ENCODE data around the gene YWHAQ. TPM values are rescaled to one million over a fixed set of nuclear protein-coding genes. Genes with fewer than 3 reads are reported as not detected.
A peak's percentile ranks its signal among the peaks of the same experiment; 100 is the strongest.

Gene YWHAQ
- total RNA-seq, result 503 and 518 TPM in 2 replicates
- long read RNA-seq, transcript YWHAQ-201 (6 exons, 2,208 nt), result major isoform, 1,469 of 1,990 reads
- long read RNA-seq, transcript YWHAQ-202 (5 exons, 2,216 nt), result minor isoform, 361 of 1,990 reads
- long read RNA-seq, partial matches to known transcripts, result 142 of 1,990 reads
- long read RNA-seq, other reads (novel, unspliced or antisense), result 18 of 1,990 reads

DNA sequence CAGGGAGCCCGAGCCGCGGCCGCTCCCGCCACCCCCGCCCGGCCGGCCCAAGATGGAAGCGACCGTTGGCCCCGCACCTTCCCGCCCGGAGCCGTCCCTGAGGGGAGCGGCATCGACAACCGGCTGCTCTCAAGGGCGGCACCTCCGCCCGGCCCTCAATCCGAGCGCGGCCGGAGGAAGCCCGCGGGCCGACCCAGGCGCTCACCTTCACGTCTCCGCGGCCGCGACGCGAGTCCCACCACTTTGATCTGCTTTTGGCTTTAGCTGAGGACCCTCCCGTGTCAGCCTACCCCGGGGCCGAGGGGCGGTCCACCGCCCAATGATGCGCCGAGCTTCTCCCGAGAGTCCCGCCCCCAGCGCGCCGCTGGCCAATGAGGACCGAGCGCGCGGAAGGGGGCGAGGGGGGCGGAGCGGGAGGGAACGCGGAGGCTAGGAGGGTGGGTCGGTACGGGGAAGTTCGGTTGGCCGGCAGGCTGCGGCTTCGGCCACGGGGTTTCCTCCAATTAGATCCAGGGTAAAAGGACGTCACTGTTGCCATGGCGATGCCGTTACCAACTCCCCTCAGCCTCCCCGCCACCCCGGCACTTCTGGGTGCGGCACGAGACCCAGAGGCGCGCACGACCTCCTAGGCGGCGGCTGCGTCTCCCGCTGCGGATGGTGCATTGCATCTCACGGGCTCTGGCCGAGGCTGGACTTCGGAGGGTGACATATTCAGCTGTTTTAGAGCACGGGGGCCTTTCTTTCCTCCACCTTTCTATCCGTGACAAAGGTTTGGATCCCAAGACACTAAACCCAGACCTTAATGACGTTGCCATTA is at the start of gene YWHAQ:
Gene YWHAQ (minus strand): TSS at position 262 of the 817 bp plus-strand sequence. CDS start 545 bp downstream, outside the sequence.
- TF ChIP-seq, protein P1, sequence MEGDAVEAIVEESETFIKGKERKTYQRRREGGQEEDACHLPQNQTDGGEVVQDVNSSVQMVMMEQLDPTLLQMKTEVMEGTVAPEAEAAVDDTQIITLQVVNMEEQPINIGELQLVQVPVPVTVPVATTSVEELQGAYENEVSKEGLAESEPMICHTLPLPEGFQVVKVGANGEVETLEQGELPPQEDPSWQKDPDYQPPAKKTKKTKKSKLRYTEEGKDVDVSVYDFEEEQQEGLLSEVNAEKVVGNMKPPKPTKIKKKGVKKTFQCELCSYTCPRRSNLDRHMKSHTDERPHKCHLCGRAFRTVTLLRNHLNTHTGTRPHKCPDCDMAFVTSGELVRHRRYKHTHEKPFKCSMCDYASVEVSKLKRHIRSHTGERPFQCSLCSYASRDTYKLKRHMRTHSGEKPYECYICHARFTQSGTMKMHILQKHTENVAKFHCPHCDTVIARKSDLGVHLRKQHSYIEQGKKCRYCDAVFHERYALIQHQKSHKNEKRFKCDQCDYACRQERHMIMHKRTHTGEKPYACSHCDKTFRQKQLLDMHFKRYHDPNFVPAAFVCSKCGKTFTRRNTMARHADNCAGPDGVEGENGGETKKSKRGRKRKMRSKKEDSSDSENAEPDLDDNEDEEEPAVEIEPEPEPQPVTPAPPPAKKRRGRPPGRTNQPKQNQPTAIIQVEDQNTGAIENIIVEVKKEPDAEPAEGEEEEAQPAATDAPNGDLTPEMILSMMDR (conservative IDR thresholded peaks at IDR 0.05), result no peak
- Mint-ChIP-seq H3K9me3 (no peaks in the 10 kb centered on the region), H3K36me3 (ENCODE audit: low read depth) (peaks cover 20% of the 10 kb centered on the region), H3K27ac (ENCODE audit: unreplicated experiment) (peak within 1 kb of the TSS; percentile 99), H3K27me3 (ENCODE audit: low read depth) (no peaks in the 10 kb centered on the region), H3K4me3 (peak within 1 kb of the TSS; percentile 99), H3K4me1 (peaks cover 55% of the 10 kb centered on the region)
- peak; percentile 98 for DNase-seq (ENCODE audit: low read depth, low spot score)

DNA sequence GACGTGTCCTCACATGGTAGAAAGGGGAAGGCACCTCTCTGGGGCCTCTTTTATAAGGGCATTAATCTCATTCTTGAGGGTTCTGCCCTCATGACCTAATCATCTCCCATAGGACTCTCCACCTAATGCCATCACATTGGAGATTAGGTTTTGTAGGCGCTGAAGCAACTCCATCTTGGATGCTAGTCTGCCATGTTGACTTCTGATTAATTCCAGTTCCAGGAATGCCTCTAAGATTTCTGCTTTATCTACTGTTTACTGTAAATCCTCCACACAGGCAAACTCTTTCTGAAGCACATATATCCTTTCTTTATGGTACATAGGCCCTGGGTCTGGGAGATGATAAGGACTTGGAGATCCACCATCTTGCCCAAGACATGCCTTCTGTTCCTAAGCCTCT is 49.3 kb upstream of the YWHAQ start:
- H3K4me3 Mint-ChIP-seq, result no peak overlapping the region
- H3K27me3 Mint-ChIP-seq (ENCODE audit: low read depth), result no peaks in the 10 kb centered on the region

DNA sequence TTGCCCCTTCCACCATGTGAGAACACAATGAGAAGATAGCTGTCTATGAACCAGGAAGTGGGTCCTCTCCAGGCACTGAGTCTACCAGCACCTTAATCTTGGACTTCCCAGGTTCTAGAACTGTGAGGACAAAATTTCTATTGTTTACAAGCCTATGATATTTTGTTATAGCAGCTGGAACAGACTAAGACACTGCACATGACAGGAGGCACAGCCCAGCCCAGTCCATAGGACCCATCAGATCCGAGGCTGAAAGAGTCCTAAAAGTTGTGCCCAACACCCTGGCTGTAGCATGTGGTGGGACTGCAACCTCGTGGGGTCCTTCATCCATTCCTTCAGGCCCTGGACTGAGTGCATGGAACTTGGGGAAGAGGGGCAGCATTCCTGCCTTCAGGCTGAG is 48.4 kb upstream of the YWHAQ start:
- Mint-ChIP-seq H3K27me3 (ENCODE audit: low read depth) (no peaks in the 10 kb centered on the region), H3K4me3 (no peak overlapping the region), H3K36me3 (ENCODE audit: low read depth) (no peaks in the 10 kb centered on the region), H3K9me3 (no peaks in the 10 kb centered on the region), H3K4me1 (peaks cover 20% of the 10 kb centered on the region), H3K27ac (ENCODE audit: unreplicated experiment) (no peak overlapping the region)
- TF ChIP-seq, protein P1 (conservative IDR thresholded peaks at IDR 0.05), result no peak
- no peak for DNase-seq (ENCODE audit: low read depth, low spot score)

More for the DNA sequence above, 49.3 kb upstream of the YWHAQ start:
- peaks cover 15% of the 10 kb centered on the region for H3K4me1 Mint-ChIP-seq
- no peaks in the 10 kb centered on the region for H3K9me3 Mint-ChIP-seq
- H3K36me3 Mint-ChIP-seq (ENCODE audit: low read depth), result no peaks in the 10 kb centered on the region
- no peak for DNase-seq (ENCODE audit: low read depth, low spot score)
- H3K27ac Mint-ChIP-seq (ENCODE audit: unreplicated experiment), result no peak overlapping the region
- TF ChIP-seq, protein P1 (conservative IDR thresholded peaks at IDR 0.05), result no peak

DNA sequence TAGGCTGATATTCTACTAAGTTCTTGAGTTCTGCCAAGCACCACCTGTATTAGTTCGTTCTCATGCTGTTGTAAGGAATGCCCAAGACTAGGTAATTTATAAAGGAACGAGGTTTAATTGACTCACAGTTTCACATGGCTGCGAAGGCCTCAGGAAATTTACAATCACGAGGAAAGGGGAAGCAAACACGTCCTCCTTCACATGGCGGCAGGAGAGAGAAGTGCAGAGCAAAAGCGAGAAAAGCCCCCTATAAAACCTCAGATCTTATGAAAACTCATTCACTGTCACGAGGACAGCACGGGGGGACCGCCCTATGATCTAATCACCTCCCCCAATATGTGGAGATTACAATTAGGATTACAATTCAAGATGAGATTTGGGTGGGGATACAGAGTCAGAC is 47.7 kb upstream of the YWHAQ start:
- Mint-ChIP-seq H3K27me3 (ENCODE audit: low read depth) (no peaks in the 10 kb centered on the region), H3K4me1 (peaks cover 20% of the 10 kb centered on the region), H3K4me3 (no peak overlapping the region), H3K27ac (ENCODE audit: unreplicated experiment) (no peak overlapping the region), H3K9me3 (no peaks in the 10 kb centered on the region), H3K36me3 (ENCODE audit: low read depth) (no peaks in the 10 kb centered on the region)
- DNase-seq (ENCODE audit: low read depth, low spot score), result no peak
- TF ChIP-seq, protein P1 (conservative IDR thresholded peaks at IDR 0.05), result no peak

DNA sequence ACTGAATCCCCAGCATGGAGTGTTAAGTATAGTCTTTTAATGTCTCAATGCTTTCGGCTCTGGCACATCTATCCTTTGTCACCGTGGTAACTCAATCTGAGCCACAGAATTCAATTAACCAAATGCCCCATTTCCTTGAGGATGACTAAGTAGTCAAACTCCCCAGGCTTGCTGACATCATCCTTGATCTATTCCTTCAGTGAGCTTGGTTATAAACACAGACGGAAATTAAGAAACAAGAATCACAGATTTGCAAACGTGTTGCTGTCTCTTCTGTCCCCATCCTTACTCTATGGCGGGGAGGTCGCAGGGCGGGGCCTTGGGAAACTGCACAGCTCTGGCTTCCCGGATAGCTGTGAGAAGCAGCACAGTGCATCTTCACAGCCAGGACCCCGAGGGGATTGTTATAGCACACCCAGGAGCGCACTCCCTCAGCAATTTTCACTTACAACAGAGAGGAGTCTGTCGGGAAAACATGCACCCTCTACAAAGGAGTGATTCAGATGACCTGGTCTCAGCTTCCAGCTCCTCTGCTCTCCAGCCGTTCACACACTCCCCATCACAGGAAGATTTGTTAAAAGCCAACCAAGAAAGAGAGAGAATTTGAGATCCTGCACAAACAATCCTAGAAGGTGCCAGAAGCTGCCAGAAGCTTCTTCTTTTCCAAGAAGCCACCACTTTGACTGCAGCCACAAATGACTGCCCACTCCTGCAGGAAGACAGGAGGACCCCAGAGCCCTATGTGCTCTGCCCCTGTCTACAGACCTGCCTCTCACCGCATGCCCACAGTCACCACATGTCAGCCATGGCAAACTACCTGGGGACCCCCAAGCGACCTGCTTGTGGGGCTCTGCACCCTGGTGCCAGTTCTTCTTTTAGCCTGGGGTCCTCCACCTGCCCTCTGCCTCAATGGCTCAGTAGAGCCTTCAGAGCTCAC is 44.9 kb upstream of the YWHAQ start:
- TF ChIP-seq, protein P1 (conservative IDR thresholded peaks at IDR 0.05), result no peak
- no peaks in the 10 kb centered on the region for H3K27me3 Mint-ChIP-seq (ENCODE audit: low read depth)
- H3K27ac Mint-ChIP-seq (ENCODE audit: unreplicated experiment), result peak overlapping the region; percentile 27
- H3K4me1 Mint-ChIP-seq, result peaks cover 20% of the 10 kb centered on the region
- H3K9me3 Mint-ChIP-seq, result no peaks in the 10 kb centered on the region
- peak overlapping the region; percentile 16 for H3K4me3 Mint-ChIP-seq
- H3K36me3 Mint-ChIP-seq (ENCODE audit: low read depth), result no peaks in the 10 kb centered on the region
- peak; percentile 32 for DNase-seq (ENCODE audit: low read depth, low spot score)
